ENCODE data around the gene TIAL1.
"Not testable (repeated sequence)": the region's sequence is repeated elsewhere in the genome, so short reads cannot be mapped to it uniquely, and the experiment has no call there.

DNA sequence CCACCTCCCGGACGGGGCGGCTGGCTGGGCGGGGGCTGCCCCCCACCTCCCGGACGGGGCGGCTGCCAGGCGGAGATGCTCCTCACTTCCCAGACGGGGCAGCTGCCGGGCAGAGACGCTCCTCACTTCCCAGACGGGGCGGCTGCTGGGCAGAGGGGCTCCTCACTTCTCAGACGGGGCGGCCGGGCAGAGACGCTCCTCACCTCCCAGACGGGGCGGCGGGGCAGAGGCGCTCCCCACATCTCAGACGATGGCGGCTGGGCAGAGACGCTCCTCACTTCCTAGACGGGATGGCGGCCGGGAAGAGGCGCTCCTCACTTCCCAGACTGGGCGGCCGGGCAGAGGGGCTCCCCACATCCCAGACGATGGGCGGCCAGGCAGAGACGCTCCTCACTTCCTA is 37.3 kb downstream of the TIAL1 start:
- not testable (repeated sequence) for TF ChIP-seq ZFX (IDR thresholded peaks at IDR 0.05)
- TF ChIP-seq, protein P1, sequence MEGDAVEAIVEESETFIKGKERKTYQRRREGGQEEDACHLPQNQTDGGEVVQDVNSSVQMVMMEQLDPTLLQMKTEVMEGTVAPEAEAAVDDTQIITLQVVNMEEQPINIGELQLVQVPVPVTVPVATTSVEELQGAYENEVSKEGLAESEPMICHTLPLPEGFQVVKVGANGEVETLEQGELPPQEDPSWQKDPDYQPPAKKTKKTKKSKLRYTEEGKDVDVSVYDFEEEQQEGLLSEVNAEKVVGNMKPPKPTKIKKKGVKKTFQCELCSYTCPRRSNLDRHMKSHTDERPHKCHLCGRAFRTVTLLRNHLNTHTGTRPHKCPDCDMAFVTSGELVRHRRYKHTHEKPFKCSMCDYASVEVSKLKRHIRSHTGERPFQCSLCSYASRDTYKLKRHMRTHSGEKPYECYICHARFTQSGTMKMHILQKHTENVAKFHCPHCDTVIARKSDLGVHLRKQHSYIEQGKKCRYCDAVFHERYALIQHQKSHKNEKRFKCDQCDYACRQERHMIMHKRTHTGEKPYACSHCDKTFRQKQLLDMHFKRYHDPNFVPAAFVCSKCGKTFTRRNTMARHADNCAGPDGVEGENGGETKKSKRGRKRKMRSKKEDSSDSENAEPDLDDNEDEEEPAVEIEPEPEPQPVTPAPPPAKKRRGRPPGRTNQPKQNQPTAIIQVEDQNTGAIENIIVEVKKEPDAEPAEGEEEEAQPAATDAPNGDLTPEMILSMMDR (conservative IDR thresholded peaks at IDR 0.05) = not testable (repeated sequence)

Measured in C4-2B (cell line).